Superior temporal gyrus (tissue), 1 donor: ENCODE measurements around the gene MTMR1.
A peak's percentile ranks its signal among the peaks of the same experiment; 100 is the strongest.

Source experiments
- DNase-seq: peaks from one replicate; pipeline ENCODE4 v3.0.0-alpha.2; 2016; ENCODE audit errors: extremely low spot score

MTMR1 gene

DNA sequence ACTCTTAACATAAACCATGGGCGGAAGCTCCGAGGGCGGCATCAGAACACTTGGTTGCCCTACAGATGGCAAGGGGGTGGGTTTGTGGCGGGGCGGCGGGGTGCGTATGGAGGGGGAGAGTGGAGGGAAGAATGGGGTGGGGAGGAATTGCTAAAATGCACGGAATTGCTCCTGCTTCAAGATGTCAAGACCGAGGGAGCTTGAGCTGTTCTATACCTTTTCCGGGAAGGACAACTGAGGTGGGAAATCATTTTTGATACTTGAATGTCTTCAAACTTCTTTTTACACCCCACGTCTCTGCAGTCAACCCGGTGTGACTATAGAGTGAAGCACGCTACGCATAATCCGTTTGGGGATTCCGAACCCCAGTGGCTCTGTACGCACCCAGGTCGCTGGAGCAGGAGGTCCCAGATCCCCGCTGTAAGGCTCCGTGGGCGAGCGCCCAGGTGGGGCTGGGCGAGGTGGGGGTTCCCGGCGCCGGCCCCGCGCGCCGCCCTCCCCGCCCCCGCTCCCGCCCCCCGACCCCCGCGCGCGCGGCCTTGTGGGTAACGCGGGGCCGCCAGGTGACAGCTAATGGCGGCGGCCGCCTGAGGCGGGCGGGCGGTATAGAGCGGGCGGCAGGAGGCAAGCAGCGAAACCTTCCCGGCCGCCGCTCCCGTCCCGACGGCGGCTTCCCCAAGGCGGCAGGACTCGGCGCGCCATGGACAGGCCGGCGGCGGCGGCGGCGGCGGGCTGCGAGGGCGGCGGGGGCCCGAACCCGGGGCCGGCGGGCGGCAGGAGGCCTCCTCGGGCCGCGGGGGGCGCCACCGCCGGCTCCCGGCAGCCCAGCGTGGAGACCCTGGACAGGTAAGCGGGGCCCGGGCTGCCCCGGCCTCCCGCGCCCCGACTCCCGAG is at the start of gene MTMR1:
Gene MTMR1 (plus strand): TSS at position 566 of the 894 bp plus-strand sequence. CDS start 135 bp downstream, at position 701.
- no peak for DNase-seq

DNA sequence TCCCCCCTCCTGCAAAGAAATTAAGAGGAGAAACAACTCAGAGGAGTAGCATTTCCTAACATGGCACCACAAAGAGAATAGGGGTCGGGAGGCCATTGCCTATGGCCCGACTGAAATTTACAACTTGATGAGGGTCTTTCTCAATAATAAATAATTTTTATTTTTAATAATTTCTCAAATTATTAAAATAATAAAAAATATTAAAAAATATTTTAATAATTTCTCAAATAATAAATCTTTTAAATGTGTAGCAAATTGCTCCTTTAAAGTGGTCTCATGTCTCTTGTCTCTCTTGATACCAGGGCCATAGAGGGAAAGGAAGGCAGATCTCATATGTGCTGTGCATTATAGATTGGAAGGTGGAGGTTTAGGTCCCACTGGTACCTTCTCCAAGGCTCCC is 49.2 kb upstream of the MTMR1 start:
- DNase-seq, result no peak

DNA sequence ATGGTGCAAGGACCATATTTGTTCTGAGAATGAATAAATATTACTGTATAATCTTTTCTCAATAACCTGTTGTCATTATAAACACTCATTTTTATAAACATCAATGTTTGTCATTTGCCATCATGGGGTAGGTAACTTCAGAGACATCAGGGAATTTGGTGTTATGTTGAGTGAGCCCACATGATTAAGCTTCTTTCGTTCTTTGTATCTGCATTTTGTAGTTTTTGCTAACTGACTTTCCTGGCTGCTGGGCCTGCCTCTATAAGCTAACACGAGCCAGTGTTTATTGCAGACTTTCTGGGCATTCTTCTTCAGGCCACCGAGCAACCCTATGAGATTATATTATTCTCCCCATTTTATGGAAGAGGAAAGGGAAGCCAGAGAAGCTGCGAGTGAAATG is 48.8 kb upstream of the MTMR1 start:
- DNase-seq, result no peak

DNA sequence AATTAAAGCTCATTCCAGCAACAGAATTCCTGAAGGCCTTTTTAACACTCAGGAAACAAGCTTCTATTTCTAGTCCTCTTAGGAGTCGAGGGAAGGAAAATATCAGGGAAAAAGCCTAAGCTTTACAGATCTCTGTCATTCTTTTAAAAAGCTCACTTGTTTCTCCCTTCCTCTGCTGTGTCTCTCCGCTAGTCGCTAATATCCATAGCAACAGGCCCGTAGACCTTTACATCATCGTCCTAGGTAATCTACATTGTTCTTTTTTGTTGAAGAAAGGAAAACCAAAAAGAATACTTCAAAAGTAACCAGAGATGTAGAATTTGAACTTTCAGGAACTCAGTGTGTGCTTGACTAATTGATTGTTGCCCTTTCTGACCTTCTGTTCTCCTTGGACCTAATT is 45.9 kb upstream of the MTMR1 start:
- no peak for DNase-seq

DNA sequence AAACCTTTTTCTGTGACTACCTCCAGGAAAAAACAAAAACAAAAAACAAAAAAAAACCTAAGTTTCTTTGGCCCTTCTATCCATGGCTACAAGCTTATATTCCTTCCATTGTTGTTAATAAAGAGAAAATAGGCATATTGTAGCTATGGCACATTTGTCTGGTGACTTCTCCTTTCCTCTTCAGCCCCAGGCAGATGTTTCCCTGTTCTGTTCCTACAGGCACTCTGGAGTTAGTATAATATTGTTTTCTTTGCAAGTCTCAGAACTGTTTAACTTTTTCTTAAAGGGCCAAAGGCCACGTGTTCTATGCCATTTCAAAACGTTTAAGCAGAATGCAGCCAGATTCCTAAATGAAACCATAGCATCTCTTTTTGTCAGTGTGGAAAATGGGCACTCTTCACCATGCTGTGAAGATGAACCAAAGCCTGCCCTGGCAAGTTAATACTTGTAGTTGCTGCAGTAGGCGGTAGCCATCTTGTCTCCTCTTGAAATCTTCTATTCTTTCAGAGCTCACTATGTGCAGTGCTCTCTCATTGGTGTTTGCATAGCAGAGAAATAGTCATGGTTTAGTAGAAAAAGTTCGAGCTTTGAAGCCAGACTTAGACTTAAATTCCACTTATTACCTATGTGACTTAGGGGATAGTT is 44.8 kb upstream of the MTMR1 start:
- DNase-seq, result no peak

DNA sequence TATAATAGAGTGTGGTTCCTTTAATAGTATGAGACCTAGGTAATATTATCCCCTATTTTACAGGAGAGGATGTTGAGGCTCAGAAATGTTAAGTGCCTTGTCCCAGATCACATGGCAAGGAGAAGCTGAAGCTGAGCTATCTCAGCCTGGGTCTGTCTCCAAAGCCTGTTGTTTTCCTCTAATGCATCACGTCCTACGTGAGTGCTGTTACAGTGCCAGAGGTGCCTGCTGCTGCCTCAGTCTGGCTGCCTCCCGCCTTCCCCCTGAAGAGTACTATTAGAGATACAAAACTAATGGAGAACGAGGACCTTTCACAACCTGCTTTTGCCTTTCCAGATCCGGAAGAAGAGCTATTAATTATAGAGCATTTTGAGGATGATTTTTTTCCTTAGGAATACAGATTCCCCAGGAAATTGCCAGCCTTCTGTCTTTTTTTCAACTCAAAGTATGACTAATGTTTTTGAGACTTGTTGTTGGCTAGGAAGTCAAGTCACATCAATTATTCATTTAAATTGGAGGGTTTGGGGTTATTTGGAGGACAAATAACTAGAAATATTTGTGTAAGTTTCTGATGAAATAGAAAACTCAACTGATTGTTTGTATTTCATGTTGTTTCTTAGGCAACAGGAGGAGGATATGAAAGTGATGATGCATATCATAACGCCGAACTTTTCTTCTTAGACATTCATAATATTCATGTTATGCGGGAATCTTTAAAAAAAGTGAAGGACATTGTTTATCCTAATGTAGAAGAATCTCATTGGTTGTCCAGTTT is 43.9 kb upstream of the MTMR1 start:
- no peak for DNase-seq

DNA sequence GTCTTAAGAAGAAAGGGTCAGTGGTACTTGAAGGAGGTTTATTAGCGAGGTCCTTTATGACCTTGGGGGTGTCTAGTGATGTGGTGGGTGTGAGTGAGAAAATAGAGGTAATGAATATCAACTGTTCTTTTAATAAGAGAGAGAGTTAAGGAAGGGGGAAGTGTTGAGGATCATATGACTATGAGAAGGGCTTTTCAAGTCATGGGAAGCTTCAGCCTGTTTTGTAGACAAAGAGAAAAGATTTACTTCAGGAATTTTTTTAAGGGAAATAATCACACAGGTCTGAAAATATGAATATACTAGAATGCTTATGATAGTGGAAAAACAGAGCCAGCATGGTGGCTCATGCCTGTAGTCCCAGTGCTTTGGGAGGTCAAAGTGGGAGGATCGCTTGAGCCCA is 41.3 kb upstream of the MTMR1 start:
- DNase-seq, result no peak

DNA sequence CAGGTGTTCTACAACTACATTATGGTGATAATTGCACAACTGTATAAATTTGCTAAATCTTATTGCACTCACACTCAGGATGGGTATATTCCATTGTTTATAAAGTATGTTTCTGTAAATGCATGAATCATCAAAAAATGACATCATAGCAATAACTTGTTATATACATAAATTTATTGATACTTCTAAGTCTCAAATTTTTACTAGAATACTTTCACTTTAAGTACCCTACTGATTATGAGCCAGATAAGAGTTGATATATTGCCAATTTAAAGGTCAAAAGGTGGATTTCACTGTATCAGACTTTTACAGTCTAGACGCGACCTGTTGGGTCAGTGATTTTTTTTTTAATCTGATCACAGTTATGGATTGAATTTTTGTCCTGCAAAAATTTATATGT is 37.4 kb upstream of the MTMR1 start:
- no peak for DNase-seq

DNA sequence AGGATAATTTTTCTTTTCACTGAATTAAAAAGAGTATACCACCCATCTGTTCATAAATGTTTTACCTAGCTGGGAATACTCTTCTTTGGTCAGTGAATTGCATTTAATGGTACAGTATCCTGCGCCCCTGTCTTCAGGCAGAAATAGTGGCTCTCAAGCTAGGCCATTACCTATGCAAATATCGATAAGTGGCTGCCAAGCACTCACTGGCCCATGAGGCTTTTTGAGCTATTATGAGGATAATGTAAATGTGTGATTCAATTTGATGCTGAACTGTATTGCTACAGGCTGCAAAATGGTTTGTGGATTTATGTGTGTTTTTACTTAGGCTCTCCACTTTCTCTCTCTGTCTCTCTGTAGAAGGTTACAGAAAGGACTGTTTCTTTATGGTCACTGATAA is 30.1 kb upstream of the MTMR1 start:
- no peak for DNase-seq

DNA sequence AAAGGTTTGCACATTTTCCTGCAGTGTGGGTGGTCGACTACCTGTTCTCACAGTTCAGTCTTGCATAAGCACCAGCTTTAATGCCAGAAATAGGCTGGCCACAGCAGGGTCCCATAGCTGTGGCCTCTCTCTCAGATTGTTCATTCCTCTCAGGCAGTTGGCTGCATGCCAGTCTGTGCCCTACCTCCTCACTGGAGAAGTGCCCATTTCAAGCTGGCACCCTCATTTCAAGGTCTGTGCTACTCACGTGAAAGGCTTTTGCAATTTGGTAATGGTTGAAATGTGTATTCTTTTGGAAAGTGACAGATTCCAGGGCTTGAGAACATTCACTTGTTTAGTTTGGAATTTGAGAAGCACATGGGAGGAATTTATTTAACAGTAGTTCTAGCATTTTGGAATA is 28.9 kb upstream of the MTMR1 start:
- no peak for DNase-seq

DNA sequence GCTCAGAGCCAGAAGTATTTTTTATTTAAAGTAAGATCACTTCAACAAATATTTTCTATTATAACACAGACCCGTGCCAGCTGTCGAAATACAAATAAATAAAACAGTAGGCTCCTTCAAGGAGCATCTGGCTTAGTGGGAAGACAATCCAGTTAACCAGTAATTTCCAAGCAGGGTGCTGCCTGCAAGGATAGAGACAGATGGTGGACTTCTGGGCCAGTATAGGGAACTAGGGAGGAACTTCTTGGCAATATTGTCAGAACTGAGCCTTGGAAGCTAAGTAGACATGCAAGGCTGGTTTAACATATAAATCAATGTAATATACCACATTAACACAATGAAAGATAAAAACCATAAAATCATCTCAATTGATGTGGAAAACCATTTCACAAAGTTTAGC is 17.0 kb upstream of the MTMR1 start:
- DNase-seq, result no peak

DNA sequence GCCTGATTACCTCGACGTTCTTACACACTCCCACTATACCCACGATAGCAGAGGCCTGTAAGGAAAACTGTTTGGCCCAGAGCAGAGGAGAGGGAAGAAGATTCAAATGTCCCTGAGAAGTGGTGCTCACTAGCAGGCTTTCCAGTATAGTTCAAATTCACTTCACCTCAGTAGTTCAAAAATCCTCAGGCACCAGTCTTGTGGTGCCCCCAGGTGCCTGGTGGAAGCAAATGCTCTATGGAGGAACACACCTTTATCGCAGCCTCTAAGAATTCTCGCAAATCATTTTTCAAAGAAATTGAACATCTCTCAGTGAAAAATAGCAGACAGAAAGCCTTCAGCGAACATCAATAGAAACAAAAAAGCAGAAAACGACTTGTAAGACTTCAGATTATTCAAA is 12.2 kb upstream of the MTMR1 start:
- no peak for DNase-seq

DNA sequence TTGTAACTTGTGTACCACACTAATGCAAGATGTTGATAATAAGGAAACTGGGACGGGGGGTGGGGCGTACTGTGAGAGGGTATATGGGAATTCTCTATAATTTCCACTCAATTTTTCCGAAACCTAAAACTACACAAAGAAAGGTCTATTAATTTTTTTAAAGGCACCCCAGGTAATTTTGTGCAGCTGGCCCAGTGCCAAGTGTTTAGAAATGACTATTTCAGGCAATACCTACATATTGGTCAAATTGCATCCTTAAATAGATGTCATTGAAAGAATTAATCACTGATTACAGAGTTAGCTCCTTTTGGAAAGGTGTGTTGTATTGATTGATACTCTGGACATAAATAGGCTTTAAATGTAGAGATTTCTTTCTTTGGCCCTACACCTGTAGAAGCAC is 10.1 kb upstream of the MTMR1 start:
- DNase-seq, result no peak

DNA sequence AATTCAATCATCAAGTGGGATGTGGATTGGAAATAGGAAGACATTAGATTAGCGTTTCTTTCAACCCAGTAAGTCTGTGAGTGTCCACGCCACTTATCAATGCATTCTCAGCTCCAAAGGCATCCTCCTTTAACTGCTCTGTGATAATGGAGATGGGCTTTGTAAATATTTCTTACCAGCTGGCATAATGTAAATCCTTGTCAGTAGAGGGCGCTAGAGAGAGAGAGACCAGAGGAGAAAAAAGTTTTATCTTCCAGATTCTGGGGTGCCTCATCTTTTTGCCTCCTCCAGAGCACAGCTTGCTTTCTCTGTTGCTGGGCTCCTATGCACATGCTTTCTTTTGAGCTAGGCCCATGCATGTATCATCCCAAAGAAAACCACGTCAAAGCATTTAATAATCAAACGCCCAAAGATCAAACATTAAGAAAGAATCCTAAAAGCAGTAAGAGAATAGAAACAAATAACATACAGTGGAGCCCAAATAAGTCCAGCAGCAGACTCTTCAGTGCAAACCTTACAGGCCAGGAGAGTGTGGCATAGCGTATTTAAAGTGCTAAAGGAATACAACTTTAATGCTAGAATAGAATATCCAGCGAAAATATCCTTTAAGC is 9.6 kb upstream of the MTMR1 start:
- DNase-seq, result peak; percentile 38

DNA sequence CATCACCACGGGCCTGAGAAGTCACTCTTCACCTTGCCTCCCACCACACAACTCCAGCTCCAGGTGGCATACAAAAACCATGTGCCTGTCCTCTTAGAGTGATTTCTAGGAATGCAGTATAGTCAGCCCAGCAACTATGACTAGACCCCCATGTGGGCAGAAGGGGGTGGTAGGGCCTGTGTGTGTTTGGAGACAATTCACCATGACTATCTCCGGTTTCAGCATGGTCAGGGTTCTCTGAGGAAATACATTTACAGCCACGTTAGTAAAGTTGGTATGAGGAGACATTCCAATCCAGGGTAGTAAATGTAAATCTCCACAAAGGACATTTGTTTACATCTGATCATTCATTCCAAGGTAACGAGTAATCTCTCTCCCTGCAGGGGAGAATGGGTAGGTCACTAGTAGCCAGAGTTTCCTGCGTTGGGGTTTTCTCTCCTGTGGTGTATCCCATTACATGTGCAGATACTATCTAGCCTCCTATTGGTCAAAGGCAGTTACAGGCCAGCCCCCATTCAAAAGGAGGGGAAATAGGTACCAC is 4.2 kb upstream of the MTMR1 start:
- no peak for DNase-seq

DNA sequence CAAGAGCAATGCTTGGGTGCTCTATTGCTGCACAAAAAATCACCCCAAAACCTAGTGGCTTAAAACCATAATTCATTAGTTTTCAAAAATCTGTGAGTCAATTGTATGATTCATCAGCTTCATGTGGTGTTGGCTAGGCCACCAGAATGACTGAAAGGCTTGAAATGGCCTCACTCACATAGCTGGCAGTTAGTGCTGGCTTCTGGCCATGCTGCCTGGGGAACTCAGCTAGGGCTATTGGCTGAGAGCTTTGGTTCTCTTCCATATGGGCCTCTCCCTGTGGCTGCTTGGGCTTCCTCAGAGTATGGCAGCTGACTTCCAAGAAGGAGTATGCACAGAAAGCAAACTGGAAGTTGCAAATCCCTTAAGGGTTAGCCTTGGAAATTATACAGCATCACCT is 3.1 kb upstream of the MTMR1 start:
- DNase-seq, result no peak

DNA sequence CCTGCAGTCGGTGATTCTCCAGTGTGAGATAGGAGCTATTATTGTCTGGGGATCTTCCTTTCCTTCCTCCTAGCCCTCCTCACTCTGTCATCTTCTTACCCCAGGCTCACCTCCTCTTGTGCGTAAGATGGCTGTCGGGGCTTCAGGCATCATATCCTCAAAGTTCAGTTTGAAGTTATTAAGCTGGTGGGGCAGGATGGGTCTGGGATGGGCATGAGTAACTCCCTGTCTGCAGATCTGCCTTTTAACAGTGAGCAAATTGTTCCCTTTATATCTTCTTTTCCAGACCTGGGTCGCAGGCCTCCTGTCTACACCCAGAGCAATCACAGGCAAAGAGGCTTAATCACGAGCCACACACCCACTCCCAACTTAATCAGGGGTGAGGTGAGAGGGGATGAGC is 900 bp upstream of the MTMR1 start:
- no peak for DNase-seq

DNA sequence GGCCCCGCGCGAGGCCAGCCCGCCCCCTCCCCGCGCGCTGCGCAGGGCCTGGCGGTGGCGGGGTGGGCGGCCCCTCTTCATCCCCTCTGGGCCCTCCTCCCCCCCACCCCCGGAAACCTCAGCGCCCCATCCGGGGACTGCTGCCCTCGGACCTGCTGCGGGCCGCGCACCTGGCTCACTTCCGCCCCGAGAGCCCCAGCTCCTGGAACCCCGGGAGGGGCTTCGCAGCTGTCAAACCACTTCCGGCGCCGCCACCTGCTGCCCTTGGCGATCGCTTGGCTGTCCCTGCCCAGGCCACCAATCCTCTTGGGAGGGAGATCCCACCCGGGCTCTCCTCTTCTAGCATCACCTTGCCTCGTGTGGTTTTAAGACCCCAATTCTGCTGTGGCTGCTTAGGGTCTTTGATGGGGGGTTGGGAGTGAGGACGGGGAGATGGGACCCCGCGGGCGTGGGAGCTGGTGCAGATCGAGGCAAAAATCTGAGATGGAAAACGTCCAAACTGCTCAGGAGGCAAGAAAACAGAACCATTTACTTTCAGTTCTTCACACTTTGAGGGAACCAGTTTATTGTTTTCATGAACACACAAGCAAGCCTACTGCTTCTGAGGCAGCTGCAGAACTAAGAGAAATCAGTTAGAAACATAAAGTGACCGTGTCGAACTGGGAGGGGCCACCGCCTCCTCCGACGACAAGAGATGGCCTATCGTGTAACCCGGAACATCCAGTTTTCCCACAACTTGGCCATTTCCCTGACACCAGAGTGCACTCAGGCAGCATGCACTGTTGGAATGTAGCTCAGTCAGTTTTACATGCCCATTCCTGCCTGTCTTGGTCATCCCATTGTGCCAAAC is 754 bp downstream of the MTMR1 start:
- no peak for DNase-seq

DNA sequence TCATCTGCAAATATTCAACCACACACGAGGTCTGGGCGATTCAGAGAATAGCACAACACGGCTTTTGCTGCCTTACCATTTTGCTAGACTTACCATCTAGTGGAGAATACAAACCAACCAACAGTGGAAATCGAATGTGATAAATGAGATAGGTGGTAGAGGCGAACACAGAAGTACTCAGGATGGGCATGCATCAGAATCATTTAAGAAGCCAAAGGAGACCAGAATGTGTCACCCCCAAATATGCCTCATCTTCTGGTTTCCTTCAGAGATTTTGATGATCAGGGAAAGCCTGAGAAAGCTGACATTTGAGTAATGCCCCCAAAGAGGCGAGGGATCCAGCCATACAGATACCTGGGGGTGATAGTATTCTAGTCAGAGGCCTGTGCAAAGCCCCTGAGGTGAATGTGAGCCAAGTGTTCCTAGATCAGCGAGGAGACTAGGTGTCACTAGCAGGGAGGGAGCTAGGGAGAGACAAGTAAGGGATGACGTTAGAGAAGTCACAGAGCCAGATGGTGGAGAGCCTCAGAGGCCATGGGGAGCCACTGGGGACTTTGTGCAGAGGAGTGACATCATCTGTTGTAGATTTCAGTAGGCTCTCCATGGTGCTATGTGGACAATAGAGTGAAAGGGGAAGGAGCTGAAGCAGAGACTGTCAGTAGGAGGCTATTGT is 1.7 kb downstream of the MTMR1 start:
- DNase-seq, result no peak

DNA sequence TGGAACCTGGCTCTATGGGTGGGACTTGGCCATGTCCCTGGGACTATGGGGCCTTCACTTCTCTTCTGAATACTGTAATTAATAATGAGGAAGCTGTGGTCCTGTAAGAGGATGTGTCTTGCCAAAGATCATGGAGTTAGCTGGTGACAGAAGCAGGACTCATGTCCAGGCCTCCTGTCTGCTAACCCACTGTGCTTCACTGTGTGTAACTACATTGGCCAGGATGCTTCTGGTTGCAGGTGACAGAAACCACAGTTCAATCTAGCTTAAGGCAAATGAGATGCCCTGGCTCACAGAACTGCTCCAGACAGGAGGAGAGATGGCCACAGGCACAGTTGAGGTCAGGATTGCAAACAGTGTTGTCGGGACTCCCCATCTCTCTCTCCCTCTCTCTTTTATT is 3.1 kb downstream of the MTMR1 start:
- no peak for DNase-seq
